HG03175 (cell line): ENCODE results near the gene LMNB1.
"Not testable (repeated sequence)": the region's sequence is repeated elsewhere in the genome, so short reads cannot be mapped to it uniquely, and the experiment has no call there.

Experiments used
- ATAC-seq: cut with Tn5 transposase; IDR thresholded peaks from one replicate; pipeline ENCODE4 v1.9.1; 2021; ENCODE audit warnings: mild to moderate bottlenecking, moderate library complexity; ENCODE audit not compliant: unreplicated experiment

The LMNB1 gene

GRCh38 chr5:126853541-126854307 is 76.8 kb downstream of the LMNB1 start:
- ATAC-seq: not testable (repeated sequence)

- no peak for ATAC-seq
These were observed 77.7 kb downstream of the LMNB1 start for GRCh38 chr5:126854526-126855110.

- no peak for ATAC-seq
These were observed 78.3 kb downstream of the LMNB1 start for GRCh38 chr5:126855266-126855665.

GRCh38 chr5:126857472-126858410 is 80.8 kb downstream of the LMNB1 start:
- no peak for ATAC-seq

- ATAC-seq: no peak
These were observed 81.5 kb downstream of the LMNB1 start for GRCh38 chr5:126858441-126858840.

GRCh38 chr5:126863402-126863801 is 86.5 kb downstream of the LMNB1 start:
- ATAC-seq: no peak

- ATAC-seq: no peak
These were observed 87.2 kb downstream of the LMNB1 start for GRCh38 chr5:126864042-126864688.

- no peak for ATAC-seq
These were observed 88.4 kb downstream of the LMNB1 start for GRCh38 chr5:126865299-126865698.

- no peak for ATAC-seq
These were observed 90.1 kb downstream of the LMNB1 start for GRCh38 chr5:126866851-126867636.

- no peak for ATAC-seq
These were observed 91.5 kb downstream of the LMNB1 start for GRCh38 chr5:126868338-126869004.

GRCh38 chr5:126869005-126869451 is 92.1 kb downstream of the LMNB1 start:
- no peak for ATAC-seq

GRCh38 chr5:126871441-126871840 is 94.5 kb downstream of the LMNB1 start:
- no peak for ATAC-seq

- ATAC-seq: no peak
These were observed 95.8 kb downstream of the LMNB1 start for GRCh38 chr5:126872561-126873354.

- ATAC-seq: no peak
These were observed 98.4 kb downstream of the LMNB1 start for GRCh38 chr5:126875303-126875785.

GRCh38 chr5:126877602-126878001 is 100.7 kb downstream of the LMNB1 start:
- no peak for ATAC-seq

GRCh38 chr5:126878085-126878484 is 101.1 kb downstream of the LMNB1 start:
- ATAC-seq: no peak

- no peak for ATAC-seq
These were observed 101.7 kb downstream of the LMNB1 start for GRCh38 chr5:126878634-126879033.

GRCh38 chr5:126881821-126882600 is 105.1 kb downstream of the LMNB1 start:
- ATAC-seq: no peak
